Cardiac muscle cell (in vitro differentiated cells and primary cell): ENCODE data around the gene SYT15B. TPM values are rescaled to one million over a fixed set of nuclear protein-coding genes. Genes with fewer than 3 reads are reported as not detected.
"Not testable (repeated sequence)": the region's sequence is repeated elsewhere in the genome, so short reads cannot be mapped to it uniquely, and the experiment has no call there.

Experiments
- DNase-seq, 2 donors: peaks; one replicate each; pipeline versions ENCODE4 v3.0.0 to v3.0.0-alpha.2; 2010 to 2017; ENCODE audit warnings: low read depth in 1 of 2, low spot score in 1 of 2
- H3K27ac ChIP-seq: fragments of 200-600 bp; sonication (generic); 2 replicates; pipeline ENCODE4 v1.5.1; 2016
- H3K27me3 ChIP-seq: fragments of 200-600 bp; sonication (generic); 2 replicates; pipeline ENCODE4 v1.6.0; 2016; ENCODE audit warnings: control low read depth
- H3K36me3 ChIP-seq: fragments of 200-600 bp; sonication (generic); 2 replicates; pipeline ENCODE4 v1.5.1; 2016; ENCODE audit warnings: control low read depth
- H3K4me1 ChIP-seq: fragments of 200-600 bp; sonication (generic); 2 replicates; pipeline ENCODE4 v1.8.1; 2017; ENCODE audit warnings: low read depth, mild to moderate bottlenecking, mixed run types
- H3K4me3 ChIP-seq: fragments of 200-600 bp; sonication (generic); 2 replicates; pipeline ENCODE4 v1.5.1; 2016; ENCODE audit warnings: mild to moderate bottlenecking
- H3K9me3 ChIP-seq: fragments of 200-600 bp; sonication (generic); 2 replicates; pipeline ENCODE4 v1.5.1; 2017; ENCODE audit warnings: low read depth, mild to moderate bottlenecking, control low read depth
- polyA plus RNA-seq: library from polyadenylated mRNA; unstranded; fragments of >200 nt; fragmentation: Nextera tagmentation; extraction: Ambion mirVana; gene quantifications from 2 replicates; pipeline ENCODE4 v1.2.1, GENCODE V29; 2016
- total RNA-seq: library from RNA; depleted of rRNA; stranded (reverse); fragments of >200 nt; gene quantifications from 2 replicates; pipeline ENCODE4 v1.2.3, GENCODE V29; 2016

SYT15B gene
- total and polyA plus RNA-seq, 2 experiments from 2014 or later: 0.06 TPM; not detected in 1

DNA sequence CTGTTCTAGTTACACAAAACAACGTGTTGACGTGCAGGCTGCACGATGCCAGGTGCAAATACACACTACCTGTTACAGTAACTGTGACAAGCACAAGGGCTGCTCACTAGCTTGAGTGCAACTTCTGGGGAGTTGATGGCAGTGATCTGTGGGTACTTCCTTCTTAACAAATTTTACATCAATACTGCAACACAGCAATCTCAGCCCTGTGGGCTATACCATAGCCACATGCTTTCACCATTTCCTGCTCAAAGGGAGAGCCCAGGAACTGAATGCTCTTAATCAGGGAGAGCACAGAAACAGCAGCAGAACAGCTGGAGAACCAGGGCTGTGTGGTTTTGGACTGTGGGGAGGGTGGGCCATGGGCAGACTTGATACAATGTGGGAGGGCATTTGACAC is 10.2 kb downstream of the SYT15B start:
- H3K27me3 ChIP-seq, H3K4me3 ChIP-seq, H3K9me3 ChIP-seq, DNase-seq, H3K27ac ChIP-seq, H3K4me1 ChIP-seq, H3K36me3 ChIP-seq: not testable (repeated sequence)

DNA sequence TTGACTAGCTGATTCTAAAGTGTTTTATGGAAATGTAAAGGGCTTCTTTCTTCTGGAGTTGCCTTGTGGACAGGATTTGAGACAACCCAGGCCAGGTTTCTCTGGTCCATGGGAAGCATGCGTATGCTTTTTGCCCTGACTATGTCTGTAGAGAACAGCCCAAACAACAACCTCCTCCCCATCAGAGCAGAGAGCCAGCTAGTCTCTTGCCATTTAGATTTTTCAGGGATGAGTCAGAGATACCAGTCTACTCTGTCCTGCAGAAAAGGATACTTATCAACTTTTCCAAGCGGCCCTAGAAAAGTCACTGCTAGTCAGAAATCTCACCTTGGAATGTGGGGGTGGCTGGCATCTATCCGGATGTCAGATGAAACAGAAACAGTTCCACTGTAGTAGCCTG is 11.6 kb downstream of the SYT15B start:
- not testable (repeated sequence) for H3K27me3 ChIP-seq, H3K4me3 ChIP-seq, H3K9me3 ChIP-seq, H3K36me3 ChIP-seq, H3K4me1 ChIP-seq, DNase-seq, H3K27ac ChIP-seq

DNA sequence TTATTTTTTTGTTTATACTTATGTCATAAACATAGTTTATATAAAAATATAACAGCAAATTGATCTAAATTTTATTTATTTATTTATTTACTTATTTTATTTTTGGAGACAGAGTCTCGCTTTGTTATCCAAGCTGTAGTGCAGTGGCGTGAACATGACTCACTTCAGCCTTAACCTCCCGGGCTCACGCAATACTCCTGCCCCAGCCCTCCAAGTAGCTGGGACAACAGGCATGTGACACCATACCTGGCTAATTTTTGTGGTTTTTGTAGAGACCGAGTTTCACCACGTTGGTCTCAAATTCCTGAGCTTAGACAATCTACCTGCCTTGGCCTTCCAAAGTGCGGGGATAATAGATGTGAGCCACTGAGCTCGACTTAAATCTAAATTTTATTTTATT is 13.0 kb downstream of the SYT15B start:
- H3K36me3 ChIP-seq: not testable (repeated sequence)

DNA sequence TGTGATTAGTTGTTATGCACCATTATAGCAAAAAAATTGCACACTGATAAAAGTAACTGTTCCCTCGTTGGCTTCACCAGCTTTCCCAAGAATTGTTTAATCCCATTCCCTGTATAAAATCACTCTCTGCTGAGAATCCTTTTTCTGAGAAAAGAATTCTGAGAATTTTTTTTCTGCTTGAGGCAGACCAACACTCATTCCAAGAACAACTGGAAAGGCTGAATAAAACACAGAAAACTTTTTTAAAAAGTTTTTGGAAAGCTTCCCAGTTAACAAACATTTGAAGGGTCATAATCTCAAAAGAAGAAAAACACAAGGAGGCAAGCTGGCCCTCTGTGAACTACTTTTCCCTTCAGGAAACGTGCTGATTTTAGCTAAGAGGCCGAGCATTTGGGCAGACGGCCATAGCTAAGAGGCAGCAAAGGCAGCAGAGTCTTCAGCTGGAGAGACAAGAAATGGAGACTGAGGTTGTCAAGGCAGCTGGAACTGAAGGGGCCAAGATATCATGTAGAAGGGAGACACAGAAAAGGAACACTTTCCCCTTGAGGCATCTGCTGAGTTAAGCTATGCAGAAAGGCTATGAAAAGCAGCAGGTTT is 16.5 kb downstream of the SYT15B start:
- H3K4me3 ChIP-seq, H3K27ac ChIP-seq, H3K27me3 ChIP-seq, H3K36me3 ChIP-seq, H3K4me1 ChIP-seq, H3K9me3 ChIP-seq: not testable (repeated sequence)
- peak in 1 of 2 donors; percentile 47 for DNase-seq

More for the DNA sequence above, 13.0 kb downstream of the SYT15B start:
- not testable (repeated sequence) for DNase-seq, H3K4me3 ChIP-seq, H3K9me3 ChIP-seq, H3K27ac ChIP-seq, H3K4me1 ChIP-seq, H3K27me3 ChIP-seq

DNA sequence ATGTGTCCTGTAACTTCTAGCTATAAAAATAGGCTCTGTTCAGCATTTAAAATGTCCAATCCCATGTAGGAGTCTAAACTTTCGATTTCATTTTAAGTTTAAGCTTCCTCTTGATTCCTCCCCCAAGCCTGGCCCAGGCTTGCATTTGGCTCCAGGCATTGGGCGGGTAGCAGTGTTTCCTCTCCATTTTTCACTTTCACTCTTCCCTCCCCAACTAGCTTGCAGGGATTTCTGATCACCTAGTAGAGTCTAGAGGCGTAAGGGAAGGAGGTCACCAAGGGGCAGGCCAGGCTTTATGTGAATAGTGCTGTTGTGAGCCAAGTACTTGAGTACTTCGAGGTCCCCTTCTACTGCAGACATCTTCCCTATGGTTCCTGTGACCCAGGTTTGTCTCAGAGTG is 18.5 kb downstream of the SYT15B start:
- H3K36me3 ChIP-seq, H3K27ac ChIP-seq, DNase-seq, H3K9me3 ChIP-seq, H3K4me1 ChIP-seq, H3K27me3 ChIP-seq, H3K4me3 ChIP-seq: not testable (repeated sequence)

DNA sequence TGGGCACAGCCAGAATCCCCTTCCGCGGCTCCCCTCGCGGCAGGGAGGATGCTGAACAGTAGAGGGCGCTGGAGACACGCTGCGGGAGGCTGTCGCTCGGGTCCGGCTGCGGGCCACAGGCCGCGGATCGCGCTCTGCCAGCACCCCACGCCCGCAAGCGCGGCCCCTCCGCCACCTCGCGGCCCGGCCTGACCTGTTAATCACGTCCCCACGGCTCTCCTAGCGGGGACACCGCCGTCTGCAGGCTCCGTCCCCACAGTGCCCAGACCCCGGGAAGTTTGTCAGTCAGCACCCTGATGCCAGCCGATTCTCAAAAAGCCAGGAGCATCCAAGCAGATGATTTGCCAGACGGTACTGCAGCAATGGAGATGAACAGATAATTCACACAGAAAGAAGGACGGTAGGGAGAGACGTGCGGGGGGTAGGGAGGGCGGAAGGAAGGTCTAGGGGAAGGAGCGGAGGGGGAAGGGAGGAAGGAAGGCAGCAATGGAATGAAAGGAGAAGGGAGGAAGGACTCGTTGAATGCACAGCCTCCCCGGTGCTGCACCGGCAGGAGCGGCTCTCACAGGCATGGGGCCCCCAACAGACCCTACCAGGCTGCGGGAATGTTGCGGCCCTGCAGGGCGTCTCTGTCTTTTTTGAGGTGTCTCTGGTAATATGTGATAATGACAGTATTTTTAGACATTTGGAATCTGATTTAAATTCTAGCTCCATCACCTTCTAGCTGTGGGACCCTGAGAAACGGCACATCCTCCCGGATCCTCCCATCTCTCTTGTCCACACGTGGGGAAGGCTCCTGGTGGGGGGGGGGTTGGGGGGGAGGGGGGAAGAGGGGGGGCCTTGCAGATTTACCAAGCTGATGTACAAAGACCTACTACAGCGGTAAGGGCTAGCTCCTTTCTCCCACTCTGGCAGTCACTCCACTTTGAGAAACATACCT is 19.5 kb downstream of the SYT15B start:
- not testable (repeated sequence) for H3K36me3 ChIP-seq, H3K4me1 ChIP-seq, H3K27me3 ChIP-seq, H3K27ac ChIP-seq, H3K9me3 ChIP-seq
- H3K4me3 ChIP-seq: peak overlapping the region; percentile 37
- peak; percentile 0 to 19 for DNase-seq

DNA sequence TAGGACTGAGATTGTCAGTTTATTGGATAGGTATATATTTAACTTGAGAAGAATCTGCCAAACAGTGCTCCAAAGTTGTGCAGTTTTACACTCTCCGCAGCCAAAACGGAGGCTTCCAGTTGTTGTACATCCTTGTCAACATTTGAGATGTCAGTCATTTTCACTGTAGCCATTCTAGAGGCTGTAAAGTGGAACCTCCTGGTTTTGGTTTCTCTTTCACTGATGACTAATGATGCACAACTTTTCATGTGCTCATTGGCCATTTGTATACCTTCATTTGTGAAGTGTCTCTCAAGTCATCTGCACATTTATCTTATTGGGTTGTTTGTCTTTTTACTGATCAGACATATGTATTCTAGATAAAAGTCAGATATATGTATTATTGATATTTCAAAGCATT is 22.5 kb downstream of the SYT15B start:
- not testable (repeated sequence) for H3K27ac ChIP-seq, H3K4me3 ChIP-seq, DNase-seq

DNA sequence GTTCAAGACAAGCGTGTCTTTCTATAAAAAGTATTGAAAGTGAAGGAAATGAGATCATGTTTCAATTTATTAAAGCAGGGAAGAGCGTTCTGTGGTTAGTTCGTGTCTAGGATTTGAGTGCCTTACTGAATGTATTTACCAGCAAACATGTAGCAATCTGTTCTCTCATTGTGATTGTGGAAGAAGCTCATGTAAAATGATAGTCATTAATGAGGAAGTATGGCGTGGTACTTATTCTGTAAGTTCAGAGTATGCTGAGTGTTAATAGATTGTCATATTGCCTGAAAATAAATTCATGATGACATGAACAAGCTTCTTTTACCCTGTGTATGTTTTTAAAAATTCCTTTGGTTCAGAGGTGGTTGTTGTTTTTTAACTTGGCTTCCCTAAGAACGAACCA is 32.5 kb downstream of the SYT15B start:
- not testable (repeated sequence) for H3K27me3 ChIP-seq, H3K9me3 ChIP-seq, H3K36me3 ChIP-seq, H3K4me3 ChIP-seq, H3K4me1 ChIP-seq, DNase-seq, H3K27ac ChIP-seq

More for the DNA sequence above, 22.5 kb downstream of the SYT15B start:
- H3K36me3 ChIP-seq, H3K4me1 ChIP-seq, H3K9me3 ChIP-seq, H3K27me3 ChIP-seq: not testable (repeated sequence)

DNA sequence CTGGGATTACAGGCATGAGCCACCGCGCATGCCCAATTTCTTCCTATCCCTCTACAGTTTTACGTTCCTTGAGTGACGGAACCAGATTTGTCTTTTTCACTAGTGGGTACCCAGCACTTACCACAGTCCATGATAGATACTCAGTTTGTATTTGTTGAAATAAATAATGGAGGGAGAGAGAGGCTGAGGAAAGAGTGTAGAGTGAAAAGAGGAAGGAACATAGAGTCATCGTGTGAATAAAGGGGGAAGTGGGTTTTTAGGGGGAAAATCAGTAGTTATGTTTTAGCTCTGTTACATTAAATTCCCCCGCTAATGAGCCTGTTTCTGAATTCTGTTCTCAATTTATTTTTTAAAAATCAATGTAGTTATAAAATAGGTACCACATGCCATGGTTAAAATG is 37.7 kb downstream of the SYT15B start:
- H3K36me3 ChIP-seq, H3K4me1 ChIP-seq, DNase-seq, H3K9me3 ChIP-seq, H3K4me3 ChIP-seq, H3K27ac ChIP-seq, H3K27me3 ChIP-seq: not testable (repeated sequence)

DNA sequence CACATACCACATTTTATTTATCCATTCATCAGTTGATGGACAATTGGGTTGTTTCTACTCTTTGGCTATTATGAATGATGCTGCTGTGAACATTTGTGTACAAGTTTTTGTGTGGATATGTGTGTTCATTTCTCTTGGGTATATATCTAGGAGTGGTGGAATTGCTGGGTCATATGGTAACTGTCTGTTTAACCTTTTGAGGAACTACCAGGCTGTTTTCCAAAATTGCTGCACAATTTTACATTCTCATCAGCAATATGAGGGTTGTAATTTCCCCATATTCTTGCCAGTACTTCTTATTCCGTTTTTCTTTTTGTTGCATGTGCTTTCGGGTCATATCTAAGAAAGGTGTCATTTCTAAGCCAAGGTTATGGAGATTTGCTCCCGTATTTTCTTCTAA is 38.3 kb downstream of the SYT15B start:
- not testable (repeated sequence) for H3K36me3 ChIP-seq, H3K9me3 ChIP-seq, H3K4me1 ChIP-seq, H3K27me3 ChIP-seq, H3K4me3 ChIP-seq, H3K27ac ChIP-seq, DNase-seq

DNA sequence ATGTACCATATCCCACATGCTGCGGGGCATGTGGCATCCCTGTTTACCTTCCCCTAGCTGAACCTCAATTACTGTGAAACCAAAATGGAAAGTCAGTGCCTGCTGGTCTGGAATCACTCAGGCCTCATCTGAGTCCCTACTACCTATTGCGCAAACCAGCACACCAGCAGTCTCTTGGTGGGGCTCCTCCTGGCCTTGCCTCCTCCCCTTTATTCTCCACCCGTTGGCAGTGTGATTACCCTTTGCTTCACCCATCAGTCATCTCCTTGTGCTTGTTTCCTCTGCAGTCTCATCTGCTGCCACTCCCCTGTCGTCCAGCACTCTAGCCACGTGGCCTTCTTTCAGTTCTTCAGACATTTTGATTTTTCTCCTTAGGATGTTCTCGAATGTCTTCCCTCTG is 39.3 kb downstream of the SYT15B start:
- not testable (repeated sequence) for H3K9me3 ChIP-seq, H3K27ac ChIP-seq, H3K27me3 ChIP-seq, H3K4me1 ChIP-seq, H3K36me3 ChIP-seq, DNase-seq, H3K4me3 ChIP-seq

DNA sequence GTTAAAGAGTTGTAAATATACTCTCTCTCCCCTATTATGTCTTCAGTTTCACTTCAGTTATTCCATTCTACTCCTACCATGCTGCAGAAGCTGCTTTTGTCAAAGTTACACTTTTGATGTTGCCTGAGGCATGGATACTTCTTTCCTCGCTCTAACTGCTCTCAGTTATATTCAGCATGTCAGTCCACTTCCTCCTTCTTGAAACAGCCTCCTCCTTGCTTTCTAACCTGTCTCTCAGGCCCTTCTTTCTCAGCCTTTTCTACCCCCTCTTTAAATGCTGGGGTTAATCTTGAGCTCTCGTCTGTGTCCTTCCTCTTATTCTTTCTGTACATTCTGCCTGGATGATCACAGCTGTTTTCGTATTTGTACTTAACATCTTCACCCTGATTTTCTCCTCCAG is 40.0 kb downstream of the SYT15B start:
- not testable (repeated sequence) for H3K4me1 ChIP-seq, H3K4me3 ChIP-seq, H3K27ac ChIP-seq, H3K36me3 ChIP-seq, H3K27me3 ChIP-seq, H3K9me3 ChIP-seq, DNase-seq

DNA sequence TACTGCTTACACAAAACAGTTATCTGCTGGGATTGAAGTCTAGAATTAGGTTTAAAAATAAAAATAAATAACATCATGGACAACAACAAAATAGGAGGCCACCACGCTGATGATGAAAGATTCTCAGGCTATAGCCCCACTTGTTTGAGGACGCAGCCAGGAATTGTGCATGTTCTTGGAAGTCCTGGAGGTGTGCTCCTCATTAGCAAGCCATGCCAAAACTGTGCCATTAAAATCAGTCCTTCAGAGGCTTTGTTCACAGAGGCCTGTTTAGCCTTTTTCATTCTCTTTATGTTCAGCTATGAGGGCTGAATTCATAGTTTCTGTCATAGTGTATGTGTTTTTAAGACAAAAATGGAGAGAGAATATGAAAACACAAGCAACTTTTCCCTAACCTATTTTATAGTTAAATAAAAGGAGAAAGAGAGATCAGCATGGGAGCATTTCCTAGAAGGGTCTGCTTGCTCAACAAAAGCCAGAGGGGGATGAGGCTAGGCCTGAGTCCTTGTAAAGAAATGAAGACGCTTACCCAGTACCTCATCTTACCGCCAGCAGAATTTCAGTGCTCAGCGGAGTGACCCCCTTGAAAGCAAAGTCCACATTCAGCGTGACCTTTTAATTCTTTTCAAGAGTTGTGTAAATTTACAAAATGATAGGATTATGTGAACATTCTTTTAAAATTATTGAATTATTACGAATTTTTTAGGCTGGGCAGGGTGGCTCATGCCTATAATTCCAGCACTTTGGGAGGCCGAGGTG is 46.2 kb downstream of the SYT15B start:
- DNase-seq, H3K36me3 ChIP-seq, H3K4me3 ChIP-seq, H3K9me3 ChIP-seq, H3K27ac ChIP-seq, H3K4me1 ChIP-seq, H3K27me3 ChIP-seq: not testable (repeated sequence)
